Uterus (tissue), 4 donors: ENCODE measurements around the gene NEMP1. TPM values are rescaled to one million over a fixed set of nuclear protein-coding genes. Genes with fewer than 3 reads are reported as not detected.

Source experiments
- DNase-seq, 2 donors: peaks; one replicate each; pipeline ENCODE4 v3.0.0-alpha.2; 2019 to 2020
- H3K27ac ChIP-seq, 2 donors: fragments of 200-600 bp; sonication (generic); 1 replicate in 1 of 2; 2 replicates in 1 of 2; pipeline ENCODE4 v1.5.1; 2016 to 2018
- H3K27me3 ChIP-seq, 2 donors: fragments of 200-600 bp; sonication (generic); one replicate each; pipeline ENCODE4 v1.5.1; 2018 to 2019; ENCODE audit warnings: control low read depth in 1 of 2
- H3K36me3 ChIP-seq, 2 donors: fragments of 200-600 bp; sonication (generic); one replicate each; pipeline ENCODE4 v1.5.1; 2019; ENCODE audit warnings: control low read depth in 1 of 2
- H3K4me1 ChIP-seq, 2 donors: fragments of 200-600 bp; sonication (generic); one replicate each; pipeline ENCODE4 v1.5.1; 2018 to 2019; ENCODE audit warnings: control low read depth in 1 of 2
- H3K4me3 ChIP-seq, 2 donors: fragments of 200-600 bp; sonication (generic); 1 replicate in 1 of 2; 2 replicates in 1 of 2; pipeline ENCODE4 v1.5.1; 2018 to 2019; ENCODE audit warnings: mild to moderate bottlenecking in 1 of 2
- H3K9me3 ChIP-seq, 2 donors: fragments of 200-600 bp; sonication (generic); one replicate each; pipeline ENCODE4 v1.5.1; 2019; ENCODE audit warnings: control low read depth in 1 of 2
- POLR2A ChIP-seq, 2 donors: fragments of 450-650 bp; IDR thresholded peaks; one replicate each; pipeline ENCODE4 v1.6.1; 2016; ENCODE audit warnings: antibody characterized with exemption in 2 of 2, mild to moderate bottlenecking in 1 of 2, moderate library complexity in 1 of 2
- intact Hi-C: fragments of 100-400 bp; cut with DNase I; formaldehyde crosslinking; loops from one replicate; pipeline ENCODE4 v1.15.1; 2023; ENCODE audit warnings: low total_unique reads
- total RNA-seq, 4 donors: library from RNA; depleted of rRNA in 3 of 4; stranded (reverse); fragments of >200 nt in 3 of 4; gene quantifications; one replicate each; pipeline versions ENCODE4 v1.1.0 to v1.2.4, GENCODE V29; 2014 to 2023
- TF ChIP-seq, protein P1 (sequence below), 4 experiments: fragments of 200-600 bp in 2 of 4; fragments of 450-650 bp in 2 of 4; sonication (generic) in 2 of 4; IDR thresholded peaks; one replicate each; pipeline ENCODE4 v1.5.1; 2016 to 2019; ENCODE audit warnings: antibody characterized with exemption in 4 of 4, mild to moderate bottlenecking in 2 of 4, moderate library complexity in 1 of 4
- donor health status: DM: yes; HTN: yes; CAD: no.

The NEMP1 gene
- total RNA-seq, 4 donors from 2014 or later = 1.5 to 18.0 (median 9.9) TPM

DNA sequence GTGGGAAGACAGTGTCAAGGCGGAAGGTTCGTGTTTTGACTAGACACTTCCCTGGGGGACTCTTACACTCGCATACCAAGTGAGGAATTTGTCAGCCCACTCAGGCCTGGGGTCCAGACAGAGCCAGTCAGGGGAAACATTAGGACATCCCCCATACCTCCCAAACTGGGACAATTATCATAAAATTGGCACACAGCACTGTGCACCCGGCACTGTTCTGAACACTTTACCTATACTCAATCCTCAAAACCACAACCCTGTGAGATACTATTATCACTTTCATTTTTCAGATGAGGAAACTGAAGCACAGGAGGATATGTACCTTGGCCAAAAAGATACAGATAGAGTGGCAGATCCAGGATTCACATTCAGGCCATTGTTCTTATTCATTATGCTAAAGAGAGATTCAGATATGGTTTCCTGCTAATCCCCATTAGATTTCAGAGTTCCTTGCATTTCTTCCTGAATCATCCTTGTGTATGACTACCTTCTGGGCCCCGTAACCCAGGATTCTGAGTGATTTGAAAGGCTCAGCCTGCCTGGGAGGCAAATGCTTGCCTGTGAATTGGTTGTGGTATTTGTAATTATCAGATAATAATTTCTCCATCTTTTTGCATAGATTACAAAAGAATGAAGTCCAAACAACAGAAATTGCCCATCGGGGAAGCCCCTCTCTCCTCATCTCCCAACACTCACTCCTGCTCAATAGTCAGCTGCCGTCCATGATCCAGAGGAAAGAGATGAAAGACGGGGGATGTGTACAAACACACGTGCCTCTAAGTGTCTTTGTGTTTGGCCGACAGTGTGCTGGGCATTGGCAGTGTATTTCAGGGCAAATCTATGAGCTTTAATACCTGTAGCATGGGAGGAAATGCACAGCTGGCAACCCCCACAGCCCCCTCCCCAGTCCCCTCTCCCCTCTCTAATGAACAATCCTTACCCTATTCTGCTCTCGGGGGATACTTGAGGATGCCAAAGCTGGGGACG, 66.9 kb downstream of the NEMP1 start:
- no peaks in the 10 kb centered on the region for H3K9me3 ChIP-seq
- TF ChIP-seq, protein P1, sequence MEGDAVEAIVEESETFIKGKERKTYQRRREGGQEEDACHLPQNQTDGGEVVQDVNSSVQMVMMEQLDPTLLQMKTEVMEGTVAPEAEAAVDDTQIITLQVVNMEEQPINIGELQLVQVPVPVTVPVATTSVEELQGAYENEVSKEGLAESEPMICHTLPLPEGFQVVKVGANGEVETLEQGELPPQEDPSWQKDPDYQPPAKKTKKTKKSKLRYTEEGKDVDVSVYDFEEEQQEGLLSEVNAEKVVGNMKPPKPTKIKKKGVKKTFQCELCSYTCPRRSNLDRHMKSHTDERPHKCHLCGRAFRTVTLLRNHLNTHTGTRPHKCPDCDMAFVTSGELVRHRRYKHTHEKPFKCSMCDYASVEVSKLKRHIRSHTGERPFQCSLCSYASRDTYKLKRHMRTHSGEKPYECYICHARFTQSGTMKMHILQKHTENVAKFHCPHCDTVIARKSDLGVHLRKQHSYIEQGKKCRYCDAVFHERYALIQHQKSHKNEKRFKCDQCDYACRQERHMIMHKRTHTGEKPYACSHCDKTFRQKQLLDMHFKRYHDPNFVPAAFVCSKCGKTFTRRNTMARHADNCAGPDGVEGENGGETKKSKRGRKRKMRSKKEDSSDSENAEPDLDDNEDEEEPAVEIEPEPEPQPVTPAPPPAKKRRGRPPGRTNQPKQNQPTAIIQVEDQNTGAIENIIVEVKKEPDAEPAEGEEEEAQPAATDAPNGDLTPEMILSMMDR (IDR thresholded peaks at IDR 0.05) = no peak
- no peak for TF ChIP-seq POLR2A (IDR thresholded peaks at IDR 0.05)
- peaks cover 0 to 3% of the 10 kb centered on the region in 2 donors for H3K4me1 ChIP-seq
- H3K27ac ChIP-seq = no peak overlapping the region
- no peak for DNase-seq
- H3K36me3 ChIP-seq = no peaks in the 10 kb centered on the region
- H3K4me3 ChIP-seq = no peak overlapping the region
- intact Hi-C loops = no loop called here
- H3K27me3 ChIP-seq = no peaks in the 10 kb centered on the region

DNA sequence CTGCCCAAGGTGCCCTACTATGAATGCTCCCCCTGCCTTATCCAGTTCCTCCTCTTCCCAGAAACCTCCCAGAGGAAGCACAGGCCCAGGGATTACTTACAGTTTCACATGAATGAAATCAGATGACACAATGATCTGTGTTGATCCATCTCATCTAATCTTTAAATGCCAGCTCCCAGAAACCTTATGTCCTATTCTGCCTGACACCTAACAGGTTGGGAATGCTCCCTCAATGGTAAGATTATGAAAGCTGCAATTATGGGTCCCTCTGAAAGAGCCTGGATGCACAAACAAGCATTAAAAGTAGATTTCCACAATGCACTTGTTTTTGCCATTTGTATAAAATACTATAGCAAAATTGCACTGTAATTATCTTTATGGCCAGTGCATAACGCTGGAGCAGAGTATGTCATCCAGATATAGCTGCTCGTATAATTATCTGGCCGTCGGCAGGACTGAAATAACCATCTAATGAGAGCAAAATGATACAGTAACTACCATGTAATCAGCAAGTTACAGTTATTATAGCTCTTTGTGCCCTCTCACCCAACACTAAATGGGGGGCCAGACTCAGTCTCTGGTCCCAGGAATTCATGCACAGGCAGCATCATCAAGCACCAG, 67.9 kb downstream of the NEMP1 start:
- peaks cover 0 to 4% of the 10 kb centered on the region in 2 donors for H3K4me1 ChIP-seq
- H3K27me3 ChIP-seq = no peaks in the 10 kb centered on the region
- TF ChIP-seq POLR2A (IDR thresholded peaks at IDR 0.05) = no peak
- TF ChIP-seq, protein P1 (IDR thresholded peaks at IDR 0.05) = no peak
- intact Hi-C loops = no loop called here
- no peaks in the 10 kb centered on the region for H3K9me3 ChIP-seq
- H3K27ac ChIP-seq = no peak overlapping the region
- DNase-seq = no peak
- no peak overlapping the region for H3K4me3 ChIP-seq
- H3K36me3 ChIP-seq = no peaks in the 10 kb centered on the region

- no peak overlapping the region for H3K4me3 ChIP-seq
- H3K4me1 ChIP-seq = peaks cover 0 to 4% of the 10 kb centered on the region in 2 donors
- DNase-seq = no peak
- H3K9me3 ChIP-seq = no peaks in the 10 kb centered on the region
- H3K27me3 ChIP-seq = no peaks in the 10 kb centered on the region
- intact Hi-C loops = no loop called here
- TF ChIP-seq, protein P1 (IDR thresholded peaks at IDR 0.05) = no peak
- TF ChIP-seq POLR2A (IDR thresholded peaks at IDR 0.05) = no peak
- no peak overlapping the region for H3K27ac ChIP-seq
- no peaks in the 10 kb centered on the region for H3K36me3 ChIP-seq
These were observed 68.5 kb downstream of the NEMP1 start for GRCh38 chr12:57009949-57010626.

GRCh38 chr12:57008178-57008577, 70.4 kb downstream of the NEMP1 start:
- intact Hi-C loops = no loop called here
- Histone ChIP-seq H3K4me1 (peaks cover 0 to 4% of the 10 kb centered on the region in 2 donors), H3K27me3 (no peaks in the 10 kb centered on the region), H3K27ac (peak overlapping the region in 1 of 2 donors; percentile 11), H3K4me3 (no peak overlapping the region), H3K36me3 (no peaks in the 10 kb centered on the region), H3K9me3 (no peaks in the 10 kb centered on the region)
- DNase-seq = no peak
- TF ChIP-seq, protein P1 (IDR thresholded peaks at IDR 0.05) = peak; percentile 21 to 59 (median 54)
- TF ChIP-seq POLR2A (IDR thresholded peaks at IDR 0.05) = no peak
